Left lobe of liver (tissue), 2 donors: ENCODE measurements around the gene PRKACB. TPM values are rescaled to one million over a fixed set of nuclear protein-coding genes. Genes with fewer than 3 reads are reported as not detected.
"Not testable (repeated sequence)": the region's sequence is repeated elsewhere in the genome, so short reads cannot be mapped to it uniquely, and the experiment has no call there.

Experiments
- ATAC-seq: fragments of 200-7000 bp; cut with Tn5 transposase; one replicate; pipeline ENCODE4 v1.9.1; 2020; ENCODE audit warnings: mild to moderate bottlenecking, moderate library complexity
- DNase-seq: peaks from one replicate; pipeline ENCODE4 v3.0.0-alpha.2; 2020; ENCODE audit warnings: low spot score
- total RNA-seq: library from RNA; stranded (reverse); gene quantifications from one replicate; pipeline ENCODE4 v1.2.1, GENCODE V29; 2021
- donor health status: DM: no; HTN: no; CAD: no; lungs with moderate emphysema.
- donor health status: DM: no; HTN: yes; CAD: no.

PRKACB gene
- total RNA-seq, 1 donor from 2014 or later, result 16.6 TPM

DNA sequence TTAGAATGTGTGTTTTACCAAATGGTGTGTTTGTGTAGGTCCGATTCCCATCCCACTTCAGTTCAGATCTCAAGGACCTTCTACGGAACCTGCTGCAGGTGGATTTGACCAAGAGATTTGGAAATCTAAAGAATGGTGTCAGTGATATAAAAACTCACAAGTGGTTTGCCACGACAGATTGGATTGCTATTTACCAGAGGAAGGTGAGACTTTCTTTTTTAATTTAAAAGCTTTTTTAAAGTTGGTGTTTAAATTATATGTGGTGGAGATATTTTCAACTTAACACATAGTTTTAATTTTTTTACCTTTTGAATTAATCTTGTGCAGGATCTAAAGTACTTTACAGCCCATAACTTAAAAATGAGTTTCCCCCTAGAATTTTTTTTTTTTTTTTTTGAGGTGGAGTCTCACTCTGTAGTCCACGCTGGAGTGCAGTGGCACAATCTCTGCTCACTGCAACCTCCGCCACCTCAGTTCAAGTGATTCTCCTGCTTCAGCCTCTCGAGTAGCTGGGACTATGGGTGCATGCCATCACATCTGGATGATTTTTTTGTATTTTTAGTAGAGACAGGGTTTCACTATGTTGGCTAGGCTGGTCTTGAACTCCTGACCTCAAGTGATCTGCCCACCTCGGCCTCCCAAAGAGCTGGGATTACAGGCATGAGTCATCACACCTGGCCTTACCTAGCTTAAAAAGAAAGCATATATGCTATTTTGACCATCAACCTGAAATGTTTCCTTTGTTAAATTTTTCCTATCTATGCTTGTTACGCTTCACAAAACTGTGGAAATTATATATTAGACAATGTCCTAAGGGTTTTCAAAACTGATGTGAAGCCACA lies 70.3 kb downstream of the PRKACB start:
- ATAC-seq (no peak), DNase-seq (no peak)

DNA sequence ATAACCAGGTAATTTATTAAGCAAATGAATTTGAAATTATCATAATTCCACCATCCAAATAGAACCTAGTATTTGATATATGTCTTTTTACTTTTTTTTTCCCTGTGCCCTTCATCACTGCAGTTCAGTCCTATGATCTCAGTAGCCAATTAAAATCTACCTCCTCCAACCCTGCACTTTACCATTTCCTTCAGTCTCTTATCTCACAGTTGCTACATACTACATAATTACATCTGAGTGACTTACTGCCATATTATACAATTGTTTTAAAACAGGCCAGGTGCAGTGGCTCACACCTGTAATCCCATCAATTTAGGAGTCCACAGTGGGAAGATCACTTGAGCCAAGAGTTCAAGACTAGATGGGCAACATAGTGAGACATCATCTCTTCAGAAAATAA lies 73.2 kb downstream of the PRKACB start:
- ATAC-seq, result no peak
- DNase-seq, result no peak

DNA sequence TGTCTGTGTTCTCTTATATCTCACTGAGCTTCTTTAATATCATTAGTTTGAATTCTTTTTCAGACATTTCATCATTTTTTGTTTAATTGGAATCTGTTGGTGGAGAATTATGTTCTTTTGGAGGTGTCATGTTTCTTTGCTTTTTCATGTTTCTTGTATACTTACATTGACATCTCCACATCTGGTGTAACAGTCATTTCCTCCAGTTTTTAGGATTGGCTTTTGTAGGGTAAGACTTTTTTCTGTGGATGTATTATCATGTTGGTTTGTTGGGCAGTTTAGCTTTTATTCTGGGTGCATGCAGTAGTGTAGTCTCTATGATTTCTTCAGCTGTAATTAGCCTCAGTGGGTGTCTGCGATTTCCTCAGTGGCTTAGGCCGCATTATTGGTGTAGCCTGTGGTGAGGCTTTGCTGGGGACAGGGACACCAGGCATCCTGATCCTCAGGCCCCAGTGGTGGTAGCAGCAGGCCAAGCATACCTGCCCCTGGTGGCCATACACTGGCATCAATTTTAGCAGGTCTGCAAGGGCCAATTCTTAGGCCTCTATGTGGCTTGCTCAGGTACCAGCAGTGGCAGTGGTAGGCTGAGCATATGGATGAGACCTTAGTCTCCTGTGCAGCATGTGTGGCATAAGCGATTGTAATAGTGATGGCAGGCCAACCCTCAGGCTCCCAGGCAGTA lies 79.8 kb downstream of the PRKACB start:
- DNase-seq (no peak), ATAC-seq (no peak)

DNA sequence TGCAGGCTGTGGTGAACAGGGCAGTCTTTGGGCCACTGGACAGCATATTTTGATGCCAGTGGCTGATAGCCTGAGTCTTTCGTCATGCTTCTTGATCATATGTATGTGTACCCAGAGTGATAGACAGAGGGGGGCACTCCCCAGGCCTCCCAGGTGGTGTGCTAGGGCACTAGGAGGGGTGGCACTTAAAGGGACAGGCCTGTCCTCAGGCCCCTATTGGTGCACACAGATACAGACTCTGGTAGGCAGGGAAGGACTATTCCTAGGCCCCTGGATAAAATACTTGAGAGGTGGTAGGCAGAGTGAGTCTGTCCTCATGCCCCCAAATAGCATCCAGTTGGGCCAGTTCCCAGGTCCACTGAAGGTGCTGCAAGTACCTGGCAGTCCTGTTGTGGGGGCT lies 80.8 kb downstream of the PRKACB start:
- DNase-seq (no peak), ATAC-seq (no peak)

- no peak for DNase-seq
- ATAC-seq, result no peak
Observed at GRCh38 chr1:84225646-84226045, 81.6 kb downstream of the PRKACB start.

- not testable (repeated sequence) for ATAC-seq, DNase-seq
Observed at GRCh38 chr1:84232676-84233075, 88.6 kb downstream of the PRKACB start.

GRCh38 chr1:84236256-84236655 lies 92.2 kb downstream of the PRKACB start:
- ATAC-seq (no peak), DNase-seq (no peak)

GRCh38 chr1:84242641-84243040 lies 98.6 kb downstream of the PRKACB start:
- DNase-seq (no peak), ATAC-seq (no peak)

- no peak for DNase-seq
- peak; percentile 32 for ATAC-seq
Observed at GRCh38 chr1:84245563-84245962, 101.5 kb downstream of the PRKACB start.

- DNase-seq, result no peak
- ATAC-seq, result no peak
Observed at GRCh38 chr1:84246213-84246612, 102.1 kb downstream of the PRKACB start.

DNA sequence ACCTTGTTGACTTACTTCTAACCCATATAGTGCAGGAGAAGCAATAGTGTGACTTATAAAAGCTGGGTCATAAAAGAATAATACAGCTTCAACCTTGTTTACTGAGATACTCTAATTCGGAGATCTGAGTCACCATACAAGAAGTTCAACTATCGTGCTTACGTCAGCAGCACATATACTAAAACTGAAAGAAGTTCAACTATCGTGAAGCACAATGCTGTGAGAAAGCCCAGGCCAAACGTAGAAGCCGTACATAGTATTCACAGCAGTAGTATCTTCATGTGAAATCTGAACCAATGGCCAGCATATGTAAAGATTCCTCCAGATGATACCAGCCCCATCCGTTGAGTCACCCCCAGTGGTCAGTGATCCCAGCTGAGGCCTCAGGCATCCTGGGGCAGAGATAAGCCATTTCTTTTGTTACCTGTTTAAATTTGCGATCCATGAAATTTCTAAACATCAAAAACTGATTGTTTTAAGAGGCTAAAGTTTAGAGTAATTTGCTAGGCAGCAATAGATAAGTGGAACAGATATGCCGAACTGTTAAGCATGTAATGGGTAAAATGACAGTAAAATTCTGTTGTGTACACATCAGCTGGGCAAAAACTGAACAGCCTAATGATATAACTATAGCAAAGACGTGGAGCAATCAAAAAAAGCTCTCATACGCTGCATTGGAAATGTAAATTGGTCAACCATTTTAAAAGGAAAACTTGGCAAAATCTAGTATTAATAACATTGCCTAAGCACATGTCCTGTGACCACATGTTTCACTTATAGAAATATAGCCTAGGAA lies 103.6 kb downstream of the PRKACB start:
- no peak for DNase-seq
- no peak for ATAC-seq

DNA sequence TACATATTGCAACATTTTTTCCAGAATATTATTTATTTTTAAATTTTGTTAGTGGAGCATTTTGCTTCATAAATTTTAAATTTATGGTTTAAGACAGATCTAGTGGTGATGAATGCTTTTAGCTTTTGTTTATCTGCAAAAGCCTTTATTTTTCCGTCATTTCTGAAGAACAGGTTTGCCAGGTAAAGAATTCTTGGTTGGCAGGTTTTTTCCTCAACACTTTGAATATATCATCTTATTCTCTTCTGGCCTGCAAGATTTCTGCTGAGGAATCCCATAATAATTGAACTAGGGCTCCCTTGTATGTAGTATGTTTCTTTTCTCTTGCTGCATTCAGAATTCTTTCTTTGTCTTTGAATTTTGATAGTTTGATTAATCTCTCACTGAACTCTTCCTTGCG lies 106.6 kb downstream of the PRKACB start:
- DNase-seq (no peak), ATAC-seq (no peak)

GRCh38 chr1:84253036-84253435 lies 109.0 kb downstream of the PRKACB start:
- no peak for DNase-seq
- ATAC-seq, result no peak

GRCh38 chr1:84253891-84254290 lies 109.8 kb downstream of the PRKACB start:
- no peak for DNase-seq
- ATAC-seq, result peak; percentile 78

DNA sequence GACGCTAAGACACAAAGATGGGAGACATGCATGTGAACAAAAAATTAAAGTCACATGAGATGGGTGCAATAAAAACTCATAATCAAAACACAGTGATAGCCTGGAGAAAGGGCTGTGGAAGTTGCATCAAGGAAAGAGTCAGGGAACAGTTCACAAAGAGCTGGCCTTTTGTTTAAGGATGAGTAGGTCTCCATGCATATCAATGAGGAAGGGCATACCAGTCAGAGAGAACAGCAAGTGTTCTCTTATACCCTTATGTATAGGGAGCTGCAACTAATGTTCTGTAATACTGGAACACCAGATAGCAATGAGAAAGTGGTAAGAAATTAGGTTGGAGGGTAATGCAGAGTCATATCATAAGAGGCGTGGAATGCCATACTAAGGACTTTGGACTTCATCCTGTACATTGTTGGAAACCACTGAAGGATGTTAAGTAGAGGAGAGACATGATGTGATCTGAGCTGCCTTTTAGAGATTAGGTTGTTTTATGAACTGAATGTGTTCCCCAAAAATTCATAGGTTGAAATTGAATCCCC lies 110.7 kb downstream of the PRKACB start:
- ATAC-seq (no peak), DNase-seq (no peak)

GRCh38 chr1:84255582-84255981 lies 111.5 kb downstream of the PRKACB start:
- DNase-seq (no peak), ATAC-seq (no peak)

DNA sequence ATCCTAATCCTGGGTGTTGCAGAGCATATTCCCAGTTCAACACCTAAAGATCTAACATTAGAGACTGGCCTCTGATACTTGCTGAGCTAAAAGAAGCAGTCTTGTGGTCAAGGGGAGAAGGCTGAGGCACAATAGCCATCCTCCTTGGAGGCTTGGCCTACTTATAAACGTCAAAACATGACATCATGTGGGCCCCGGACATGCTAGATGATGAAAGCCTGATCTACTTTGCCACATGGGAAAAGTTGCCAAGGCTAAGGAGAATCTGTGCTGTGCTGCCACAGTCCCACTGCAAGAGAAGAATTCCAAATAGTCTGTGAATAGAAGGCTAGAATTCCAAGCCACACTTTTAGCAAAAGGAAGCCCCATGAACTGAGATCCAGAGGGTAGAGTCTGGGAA lies 113.5 kb downstream of the PRKACB start:
- DNase-seq (no peak), ATAC-seq (no peak)

GRCh38 chr1:84259376-84259775 lies 115.3 kb downstream of the PRKACB start:
- DNase-seq (no peak), ATAC-seq (no peak)

GRCh38 chr1:84259989-84260388 lies 115.9 kb downstream of the PRKACB start:
- ATAC-seq, result no peak
- DNase-seq, result no peak

GRCh38 chr1:84260852-84261518 lies 116.9 kb downstream of the PRKACB start:
- DNase-seq, result no peak
- peak; percentile 66 for ATAC-seq

DNA sequence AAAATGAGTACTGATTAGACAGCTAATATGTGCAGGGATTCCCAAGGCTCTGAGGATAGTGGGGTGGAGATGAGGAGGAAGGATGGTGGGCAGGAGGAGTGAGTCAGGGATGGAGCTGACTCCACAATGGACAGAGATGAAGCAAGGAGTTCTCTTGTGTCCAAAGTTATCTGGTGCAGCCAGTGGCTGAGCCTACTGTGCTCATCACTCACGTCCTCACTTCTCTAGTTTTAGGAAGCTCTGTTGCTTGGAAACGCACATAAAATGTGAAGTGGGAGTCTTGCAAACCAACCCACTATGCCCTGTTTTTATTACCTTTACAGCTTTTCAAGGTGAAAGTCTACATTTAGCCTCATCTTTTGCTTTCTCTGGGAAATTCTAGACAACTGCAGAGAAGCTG lies 120.9 kb downstream of the PRKACB start:
- ATAC-seq (no peak), DNase-seq (no peak)
